ENCODE results near the gene FREM1. TPM values are rescaled to one million over a fixed set of nuclear protein-coding genes. Genes with fewer than 3 reads are reported as not detected.

Gene FREM1
- total and polyA plus RNA-seq, 7 experiments from 2014 or later = 0.24 to 0.86 TPM; not detected in 5

- ChIA-PET CTCF (no interaction called here), POLR2A (no interaction called here)
- Mint-ChIP-seq H3K4me3 (no peak overlapping the region), H3K27ac (no peak overlapping the region), H3K4me1 (no peaks in the 10 kb centered on the region), H3K9me3 (peaks cover 0 to 3% (median 0%) of the 10 kb centered on the region in 11 donors), H3K27me3 (peaks cover 0 to 8% (median 0%) of the 10 kb centered on the region in 5 donors), H3K36me3 (no peaks in the 10 kb centered on the region)
- H3K36me3 ChIP-seq (ENCODE audit: control insufficient read depth in 2 of 3, insufficient read depth in 3 of 3, low read length in 3 of 3) = no peaks in the 10 kb centered on the region
- no peak overlapping the region for H3K4me3 ChIP-seq (ENCODE audit: low read length)
- H3K9me3 ChIP-seq (ENCODE audit: control insufficient read depth in 2 of 3, low read length in 3 of 3) = no peaks in the 10 kb centered on the region
- no peak for ATAC-seq
- H3K27me3 ChIP-seq (ENCODE audit: control insufficient read depth in 2 of 2, insufficient read depth in 2 of 2, low read length in 2 of 2) = no peaks in the 10 kb centered on the region
- H3K4me1 ChIP-seq (ENCODE audit: control insufficient read depth in 2 of 2, insufficient read depth in 2 of 2, low read length in 2 of 2) = no peaks in the 10 kb centered on the region
- no peak overlapping the region for H3K27ac ChIP-seq (ENCODE audit: low read depth, low read length)
- intact Hi-C loops (cut with micrococcal nuclease) = no loop called here
- DNase-seq = no peak
Observed at GRCh38 chr9:14866200-14866749, 44.0 kb downstream of the FREM1 start.

- Mint-ChIP-seq H3K4me3 (no peak overlapping the region), H3K4me1 (no peaks in the 10 kb centered on the region), H3K27me3 (peaks cover 0 to 8% (median 0%) of the 10 kb centered on the region in 5 donors), H3K36me3 (no peaks in the 10 kb centered on the region), H3K27ac (no peak overlapping the region), H3K9me3 (peaks cover 0 to 3% (median 0%) of the 10 kb centered on the region in 11 donors)
- DNase-seq (no peak), ATAC-seq (no peak)
- Histone ChIP-seq H3K27me3 (ENCODE audit: control insufficient read depth in 2 of 2, insufficient read depth in 2 of 2, low read length in 2 of 2) (no peaks in the 10 kb centered on the region), H3K36me3 (ENCODE audit: control insufficient read depth in 2 of 3, insufficient read depth in 3 of 3, low read length in 3 of 3) (no peaks in the 10 kb centered on the region), H3K4me1 (ENCODE audit: control insufficient read depth in 2 of 2, insufficient read depth in 2 of 2, low read length in 2 of 2) (no peaks in the 10 kb centered on the region), H3K9me3 (ENCODE audit: control insufficient read depth in 2 of 3, low read length in 3 of 3) (no peaks in the 10 kb centered on the region), H3K27ac (ENCODE audit: low read depth, low read length) (no peak overlapping the region), H3K4me3 (ENCODE audit: low read length) (no peak overlapping the region)
- ChIA-PET CTCF (interaction anchor here (0.7 kb wide), 1 partner anchor 438 kb away, joined by 4 read pairs; no protein-coding TSS in a partner anchor), POLR2A (no interaction called here)
- intact Hi-C loops (cut with micrococcal nuclease) = no loop called here
Observed at GRCh38 chr9:14864309-14864708, 45.9 kb downstream of the FREM1 start.

- ChIA-PET CTCF (no interaction called here), POLR2A (no interaction called here)
- H3K36me3 ChIP-seq (ENCODE audit: control insufficient read depth in 2 of 3, insufficient read depth in 3 of 3, low read length in 3 of 3) = no peaks in the 10 kb centered on the region
- no peak for ATAC-seq
- no peak overlapping the region for H3K4me3 Mint-ChIP-seq
- H3K4me1 Mint-ChIP-seq = no peaks in the 10 kb centered on the region
- no peak overlapping the region for H3K27ac Mint-ChIP-seq
- peaks cover 0 to 3% (median 0%) of the 10 kb centered on the region in 11 donors for H3K9me3 Mint-ChIP-seq
- no peaks in the 10 kb centered on the region for H3K9me3 ChIP-seq (ENCODE audit: control insufficient read depth in 2 of 3, low read length in 3 of 3)
- no peaks in the 10 kb centered on the region for H3K27me3 ChIP-seq (ENCODE audit: control insufficient read depth in 2 of 2, insufficient read depth in 2 of 2, low read length in 2 of 2)
- DNase-seq = no peak
- no peaks in the 10 kb centered on the region for H3K36me3 Mint-ChIP-seq
- no peak overlapping the region for H3K27ac ChIP-seq (ENCODE audit: low read depth, low read length)
- H3K4me1 ChIP-seq (ENCODE audit: control insufficient read depth in 2 of 2, insufficient read depth in 2 of 2, low read length in 2 of 2) = no peaks in the 10 kb centered on the region
- peaks cover 0 to 4% (median 0%) of the 10 kb centered on the region in 5 donors for H3K27me3 Mint-ChIP-seq
- H3K4me3 ChIP-seq (ENCODE audit: low read length) = no peak overlapping the region
- intact Hi-C loops (cut with micrococcal nuclease) = no loop called here
Observed at GRCh38 chr9:14863402-14863801, 46.8 kb downstream of the FREM1 start.

GRCh38 chr9:14857449-14858305, 52.6 kb downstream of the FREM1 start:
- no peak for DNase-seq
- Histone ChIP-seq H3K27ac (ENCODE audit: low read depth, low read length) (no peak overlapping the region), H3K27me3 (ENCODE audit: control insufficient read depth in 2 of 2, insufficient read depth in 2 of 2, low read length in 2 of 2) (no peaks in the 10 kb centered on the region), H3K36me3 (ENCODE audit: control insufficient read depth in 2 of 3, insufficient read depth in 3 of 3, low read length in 3 of 3) (no peaks in the 10 kb centered on the region), H3K9me3 (ENCODE audit: control insufficient read depth in 2 of 3, low read length in 3 of 3) (no peaks in the 10 kb centered on the region), H3K4me3 (ENCODE audit: low read length) (no peak overlapping the region), H3K4me1 (ENCODE audit: control insufficient read depth in 2 of 2, insufficient read depth in 2 of 2, low read length in 2 of 2) (no peaks in the 10 kb centered on the region)
- ATAC-seq = no peak
- Mint-ChIP-seq H3K27ac (no peak overlapping the region), H3K9me3 (peaks cover 0 to 3% (median 0%) of the 10 kb centered on the region in 11 donors), H3K4me1 (no peaks in the 10 kb centered on the region), H3K36me3 (no peaks in the 10 kb centered on the region), H3K4me3 (no peak overlapping the region), H3K27me3 (peaks cover 0 to 13% (median 0%) of the 10 kb centered on the region in 5 donors)
- POLR2A ChIA-PET = no interaction called here
- intact Hi-C loops (cut with micrococcal nuclease) = loop anchor here in 1 of 2 donors (10.0 kb wide), 1 partner anchor 57 kb away; the partner anchor contains the start of gene FREM1
- CTCF ChIA-PET = no interaction called here

- H3K4me3 ChIP-seq (ENCODE audit: low read length) = no peak overlapping the region
- Mint-ChIP-seq H3K36me3 (no peaks in the 10 kb centered on the region), H3K27me3 (peaks cover 0 to 24% (median 13%) of the 10 kb centered on the region in 5 donors), H3K27ac (no peak overlapping the region), H3K4me1 (no peaks in the 10 kb centered on the region), H3K9me3 (peaks cover 0 to 2% (median 0%) of the 10 kb centered on the region in 11 donors), H3K4me3 (no peak overlapping the region)
- no peaks in the 10 kb centered on the region for H3K36me3 ChIP-seq (ENCODE audit: control insufficient read depth in 2 of 3, insufficient read depth in 3 of 3, low read length in 3 of 3)
- peaks cover 0 to 4% of the 10 kb centered on the region in 2 donors for H3K27me3 ChIP-seq (ENCODE audit: control insufficient read depth in 2 of 2, insufficient read depth in 2 of 2, low read length in 2 of 2)
- H3K9me3 ChIP-seq (ENCODE audit: control insufficient read depth in 2 of 3, low read length in 3 of 3) = no peaks in the 10 kb centered on the region
- DNase-seq = no peak
- H3K4me1 ChIP-seq (ENCODE audit: control insufficient read depth in 2 of 2, insufficient read depth in 2 of 2, low read length in 2 of 2) = no peaks in the 10 kb centered on the region
- H3K27ac ChIP-seq (ENCODE audit: low read depth, low read length) = no peak overlapping the region
- intact Hi-C loops (cut with micrococcal nuclease) = loop anchor here (5.0 to 10.0 kb wide), 2 partner anchors 65 to 233 kb away; partner anchors contain the start of gene FREM1 (in 1 of the 2)
- ATAC-seq = no peak
- CTCF ChIA-PET = no interaction called here
- POLR2A ChIA-PET = interaction anchor here (0.6 kb wide), 1 partner anchor 198 kb away, joined by 3 read pairs; no protein-coding TSS in a partner anchor
Observed at GRCh38 chr9:14849851-14850250, 60.4 kb downstream of the FREM1 start.

- H3K4me3 Mint-ChIP-seq = no peak overlapping the region
- Histone ChIP-seq H3K36me3 (ENCODE audit: control insufficient read depth in 2 of 3, insufficient read depth in 3 of 3, low read length in 3 of 3) (no peaks in the 10 kb centered on the region), H3K9me3 (ENCODE audit: control insufficient read depth in 2 of 3, low read length in 3 of 3) (no peaks in the 10 kb centered on the region), H3K4me1 (ENCODE audit: control insufficient read depth in 2 of 2, insufficient read depth in 2 of 2, low read length in 2 of 2) (no peaks in the 10 kb centered on the region), H3K27me3 (ENCODE audit: control insufficient read depth in 2 of 2, insufficient read depth in 2 of 2, low read length in 2 of 2) (peaks cover 0 to 4% of the 10 kb centered on the region in 2 donors), H3K27ac (ENCODE audit: low read depth, low read length) (no peak overlapping the region), H3K4me3 (ENCODE audit: low read length) (no peak overlapping the region)
- ChIA-PET CTCF (no interaction called here), POLR2A (no interaction called here)
- DNase-seq = no peak
- intact Hi-C loops (cut with micrococcal nuclease) = loop anchor here in 1 of 2 donors (5.0 kb wide), 1 partner anchor 232 kb away; no protein-coding TSS in a partner anchor
- no peak for ATAC-seq
- peaks cover 0 to 24% (median 13%) of the 10 kb centered on the region in 5 donors for H3K27me3 Mint-ChIP-seq
- no peaks in the 10 kb centered on the region for H3K36me3 Mint-ChIP-seq
- H3K9me3 Mint-ChIP-seq = peaks cover 0 to 2% (median 0%) of the 10 kb centered on the region in 11 donors
- H3K4me1 Mint-ChIP-seq = no peaks in the 10 kb centered on the region
- no peak overlapping the region for H3K27ac Mint-ChIP-seq
Observed at GRCh38 chr9:14849296-14849695, 60.9 kb downstream of the FREM1 start.
